SK-N-SH treated with all-trans-retinoic acid at 6 μM for 48 hours (cell line): ENCODE measurements around the gene MALL.
"Not testable (repeated sequence)": the region's sequence is repeated elsewhere in the genome, so short reads cannot be mapped to it uniquely, and the experiment has no call there.

Source experiments
- CSDC2 ChIP-seq: fragments of 250-450 bp; sonication (Bioruptor Pico); IDR thresholded peaks from 2 replicates; pipeline ENCODE4 v1.5.0; 2020; ENCODE audit warnings: mild to moderate bottlenecking, moderate library complexity
- OSR1 ChIP-seq: fragments of 250-450 bp; sonication (Bioruptor Pico); IDR thresholded peaks from 2 replicates; pipeline ENCODE4 v1.8.0; 2022; ENCODE audit warnings: moderate library complexity, mild to moderate bottlenecking, inconsistent platforms
- ZFP3 ChIP-seq: fragments of 250-450 bp; sonication (Bioruptor Pico); IDR thresholded peaks from 2 replicates; pipeline ENCODE4 v1.5.0; 2020; ENCODE audit warnings: mild to moderate bottlenecking, moderate library complexity
- TF ChIP-seq, protein P1 (sequence below): fragments of 250-450 bp; sonication (Bioruptor Pico); IDR thresholded peaks from 2 replicates; pipeline ENCODE4 v1.8.0; 2020; ENCODE audit warnings: mild to moderate bottlenecking, moderate library complexity, borderline replicate concordance

DNA sequence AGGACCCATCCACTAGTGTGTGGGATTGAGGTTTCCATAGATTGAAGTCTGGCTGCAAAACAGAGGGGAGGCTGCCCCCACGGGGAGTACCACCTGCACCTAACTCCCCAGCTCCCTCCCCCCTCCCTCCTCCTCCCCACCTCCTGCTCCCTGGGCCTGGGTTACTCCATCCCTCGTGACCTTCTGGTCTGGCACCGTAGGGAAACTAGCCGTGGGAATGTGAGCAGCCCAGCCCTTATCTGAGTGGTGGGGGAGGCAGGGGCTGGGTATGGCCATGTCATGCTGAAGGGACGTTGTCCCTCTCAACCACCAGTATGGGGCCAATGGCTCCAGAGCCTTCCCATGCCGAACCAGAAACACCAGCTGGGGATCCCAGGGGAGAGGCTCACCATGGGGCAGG, 80.2 kb downstream of the MALL start:
- TF ChIP-seq ZFP3, OSR1, CSDC2 (CRISPR knock-in tag): not testable (repeated sequence)
- TF ChIP-seq, protein P1, sequence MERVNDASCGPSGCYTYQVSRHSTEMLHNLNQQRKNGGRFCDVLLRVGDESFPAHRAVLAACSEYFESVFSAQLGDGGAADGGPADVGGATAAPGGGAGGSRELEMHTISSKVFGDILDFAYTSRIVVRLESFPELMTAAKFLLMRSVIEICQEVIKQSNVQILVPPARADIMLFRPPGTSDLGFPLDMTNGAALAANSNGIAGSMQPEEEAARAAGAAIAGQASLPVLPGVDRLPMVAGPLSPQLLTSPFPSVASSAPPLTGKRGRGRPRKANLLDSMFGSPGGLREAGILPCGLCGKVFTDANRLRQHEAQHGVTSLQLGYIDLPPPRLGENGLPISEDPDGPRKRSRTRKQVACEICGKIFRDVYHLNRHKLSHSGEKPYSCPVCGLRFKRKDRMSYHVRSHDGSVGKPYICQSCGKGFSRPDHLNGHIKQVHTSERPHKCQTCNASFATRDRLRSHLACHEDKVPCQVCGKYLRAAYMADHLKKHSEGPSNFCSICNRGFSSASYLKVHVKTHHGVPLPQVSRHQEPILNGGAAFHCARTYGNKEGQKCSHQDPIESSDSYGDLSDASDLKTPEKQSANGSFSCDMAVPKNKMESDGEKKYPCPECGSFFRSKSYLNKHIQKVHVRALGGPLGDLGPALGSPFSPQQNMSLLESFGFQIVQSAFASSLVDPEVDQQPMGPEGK (CRISPR knock-in tag) = not testable (repeated sequence)
